ENCODE data around the gene C16orf90.

- TF ChIP-seq CTCF (IDR thresholded peaks at IDR 0.05; ENCODE audit: low read length) = 0 out of 2 replicates have a peak, but pooled peaks have one; percentile 3
- no peak for TF ChIP-seq EZH2 (optimal IDR thresholded peaks at IDR 0.05; ENCODE audit: low read depth, low read length)
These were observed 4.2 kb downstream of the C16orf90 start for GRCh38 chr16:3490911-3491629.

All from MM.1S (cell line).